Measurements from ENCODE around the gene GAMT. TPM values are rescaled to one million over a fixed set of nuclear protein-coding genes. Genes with fewer than 3 reads are reported as not detected.

GAMT gene
- total RNA-seq, 1 donor = 6.7 TPM

Other genes with a start within 250 kb of the GAMT start
- gene SBNO2, start 227.3 kb downstream of the GAMT start, total RNA-seq = 53.8 TPM
- gene STK11, start 195.8 kb downstream of the GAMT start, total RNA-seq = 36.7 TPM
- not detected for gene CBARP, start 163.5 kb downstream of the GAMT start, total RNA-seq
- 10.4 TPM for gene ATP5F1D, start 159.8 kb downstream of the GAMT start, total RNA-seq
- gene MIDN, start 153.0 kb downstream of the GAMT start, total RNA-seq = 67.0 TPM
- gene CIRBP, start 132.2 kb downstream of the GAMT start, total RNA-seq = 455 TPM
- 16.3 TPM for gene FAM174C, start 126.0 kb downstream of the GAMT start, total RNA-seq
- not detected for gene EFNA2, start 115.7 kb downstream of the GAMT start, total RNA-seq
- gene NDUFS7, start 17.6 kb downstream of the GAMT start, total RNA-seq = 21.1 TPM
- 63.0 TPM for gene DAZAP1, start 6.0 kb upstream of the GAMT start, total RNA-seq
- gene RPS15, start 36.9 kb upstream of the GAMT start, total RNA-seq = 1,183 TPM
- gene APC2, start 48.6 kb upstream of the GAMT start, total RNA-seq = 0.10 TPM
- gene C19orf25, start 77.7 kb upstream of the GAMT start, total RNA-seq = 11.4 TPM
- 1.2 TPM for gene PCSK4, start 88.8 kb upstream of the GAMT start, total RNA-seq
- gene REEP6, start 89.6 kb upstream of the GAMT start, total RNA-seq = 2.1 TPM
- gene ADAMTSL5, start 111.5 kb upstream of the GAMT start, total RNA-seq = 0.84 TPM
- not detected for gene PLK5, start 122.5 kb upstream of the GAMT start, total RNA-seq
- gene MEX3D, start 166.8 kb upstream of the GAMT start, total RNA-seq = 2.1 TPM
- 25.1 TPM for gene MBD3, start 191.3 kb upstream of the GAMT start, total RNA-seq
- 31.6 TPM for gene UQCR11, start 203.9 kb upstream of the GAMT start, total RNA-seq

Data from mononuclear cell (primary cell).